CD4-positive, alpha-beta T cell (primary cell): ENCODE measurements around the gene MEDAG. TPM values are rescaled to one million over a fixed set of nuclear protein-coding genes. Genes with fewer than 3 reads are reported as not detected.

Source experiments
- ATAC-seq: fragments of 200-7000 bp; cut with Tn5 transposase; one replicate; pipeline ENCODE4 v1.10.0; 2022; ENCODE audit warnings: mild to moderate bottlenecking; ENCODE audit not compliant: poor library complexity
- CTCF ChIA-PET: fragments of 350-600 bp; sonication (Branson Sonifier 250); formaldehyde crosslinking; loops from one replicate; lab custom pipeline; 2021; ENCODE audit warnings: antibody characterized with exemption, inconsistent platforms; lab: Charles Lee
- POLR2A ChIA-PET: fragments of 350-600 bp; sonication (Branson Sonifier 250); formaldehyde crosslinking; loops from one replicate; lab custom pipeline; 2021; ENCODE audit warnings: antibody characterized with exemption, inconsistent platforms; lab: Charles Lee
- DNase-seq, 14 experiments: peaks; one replicate each; pipeline ENCODE4 v3.0.0-alpha.2; 2013 to 2020; ENCODE audit warnings: mixed read lengths in 2 of 14
- H3K27ac ChIP-seq, 2 donors: one replicate each; pipeline versions ENCODE4 v1.5.1 to v1.7.0; 2013; ENCODE audit warnings: low read length in 2 of 2, low read depth in 1 of 2, mild to moderate bottlenecking in 1 of 2
- H3K27me3 ChIP-seq, 2 experiments: 1 replicate in 1 of 2; 2 replicates in 1 of 2; pipeline versions ENCODE4 v1.6.1 to v1.7.0; 2013; ENCODE audit warnings: low read length in 2 of 2, control low read depth in 1 of 2, mild to moderate bottlenecking in 1 of 2, moderate library complexity in 1 of 2; ENCODE audit not compliant: insufficient read depth in 2 of 2, control insufficient read depth in 1 of 2
- H3K36me3 ChIP-seq: one replicate; pipeline ENCODE4 v1.6.1; 2013; ENCODE audit warnings: low read length, control low read depth; ENCODE audit not compliant: insufficient read depth
- H3K4me1 ChIP-seq: one replicate; pipeline ENCODE4 v1.6.1; 2013; ENCODE audit warnings: low read length, control low read depth; ENCODE audit not compliant: insufficient read depth
- H3K4me3 ChIP-seq: one replicate; pipeline ENCODE4 v1.5.1; 2013; ENCODE audit warnings: mild to moderate bottlenecking, low read length, moderate library complexity
- H3K9me3 ChIP-seq, 2 experiments: 1 replicate in 1 of 2; 2 replicates in 1 of 2; pipeline versions ENCODE4 v1.6.1 to v1.7.0; 2013; ENCODE audit warnings: low read length in 2 of 2, mild to moderate bottlenecking in 2 of 2, control low read depth in 1 of 2, moderate library complexity in 1 of 2; ENCODE audit not compliant: control insufficient read depth in 1 of 2, insufficient read depth in 1 of 2
- H3K27ac Mint-ChIP-seq: one replicate; pipeline ENCODE4 v1.8.0; 2020; ENCODE audit warnings: mixed read lengths
- H3K27me3 Mint-ChIP-seq: one replicate; pipeline ENCODE4 v1.8.0; 2021; ENCODE audit warnings: mixed read lengths
- H3K36me3 Mint-ChIP-seq: one replicate; pipeline ENCODE4 v1.8.0; 2021; ENCODE audit warnings: low read depth, mixed read lengths
- H3K4me1 Mint-ChIP-seq: one replicate; pipeline ENCODE4 v1.8.0; 2021; ENCODE audit warnings: low read depth, mixed read lengths
- H3K4me3 Mint-ChIP-seq: one replicate; pipeline ENCODE4 v1.8.0; 2020; ENCODE audit warnings: mild to moderate bottlenecking, mixed read lengths
- H3K9me3 Mint-ChIP-seq: one replicate; pipeline ENCODE4 v1.8.0; 2020; ENCODE audit warnings: mixed read lengths
- CTCF ChIP-seq: fragments of 200-600 bp; IDR thresholded peaks from one replicate; pipeline ENCODE4 v1.8.0; 2022; ENCODE audit warnings: antibody characterized with exemption, mild to moderate bottlenecking
- intact Hi-C, 2 experiments: fragments of 100-400 bp; cut with DNase I in 1 of 2; cut with micrococcal nuclease in 1 of 2; formaldehyde crosslinking; loops; one replicate each; pipeline versions ENCODE4 v1.15.1 to v1.9.0; 2023 to 2025; cut with DNase I, micrococcal nuclease
- total RNA-seq, 174 experiments: library from RNA in 2 of 174; stranded (reverse) in 2 of 174; gene quantifications; one replicate each; pipeline ENCODE4 v1.2.3 and lab custom pipeline; 2021 to 2026

MEDAG gene
- total RNA-seq, 2 experiments from 2014 or later, result not detected

DNA sequence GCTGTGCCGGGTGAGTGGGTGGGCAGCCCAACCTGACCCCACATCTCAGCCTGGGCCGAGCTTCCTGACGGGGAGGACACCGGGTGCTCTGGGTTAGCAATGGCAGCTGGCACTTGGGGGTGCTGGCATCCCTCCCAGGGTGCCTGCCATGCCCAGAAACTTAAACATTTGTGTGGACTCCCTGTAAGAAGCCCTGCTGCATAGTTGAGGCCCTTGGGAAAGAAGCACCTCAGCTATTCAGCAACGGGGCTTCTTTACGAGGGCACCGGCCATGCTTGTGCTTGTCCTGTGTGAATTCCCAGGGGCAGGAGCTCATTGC lies 33.8 kb upstream of the MEDAG start:
- no peaks in the 10 kb centered on the region for H3K4me1 Mint-ChIP-seq

GRCh38 chr13:30872685-30873461 lies 33.2 kb upstream of the MEDAG start:
- no peak overlapping the region for H3K27ac Mint-ChIP-seq
- no peak overlapping the region for H3K4me3 Mint-ChIP-seq
- intact Hi-C loops, result no loop called here
- no peaks in the 10 kb centered on the region for H3K4me1 ChIP-seq
- no peak overlapping the region for H3K27ac ChIP-seq
- ATAC-seq (no peak), DNase-seq (peak in 2 of 14 experiments; percentile 6 to 16)
- no peaks in the 10 kb centered on the region for H3K36me3 Mint-ChIP-seq
- no peaks in the 10 kb centered on the region for H3K9me3 Mint-ChIP-seq
- no peaks in the 10 kb centered on the region for H3K4me1 Mint-ChIP-seq
- no peaks in the 10 kb centered on the region for H3K36me3 ChIP-seq
- no peaks in the 10 kb centered on the region for H3K9me3 ChIP-seq
- ChIA-PET CTCF (no interaction called here), POLR2A (no interaction called here)
- peaks cover 20% of the 10 kb centered on the region for H3K27me3 Mint-ChIP-seq
- no peak overlapping the region for H3K4me3 ChIP-seq
- TF ChIP-seq CTCF, result no peak
- peaks cover 0 to 2% of the 10 kb centered on the region in 2 experiments for H3K27me3 ChIP-seq

More for the DNA sequence above, 33.8 kb upstream of the MEDAG start:
- Histone ChIP-seq H3K4me1 (no peaks in the 10 kb centered on the region), H3K9me3 (no peaks in the 10 kb centered on the region), H3K27ac (no peak overlapping the region), H3K36me3 (no peaks in the 10 kb centered on the region), H3K27me3 (peaks cover 0 to 2% of the 10 kb centered on the region in 2 experiments), H3K4me3 (no peak overlapping the region)
- H3K36me3 Mint-ChIP-seq, result no peaks in the 10 kb centered on the region
- TF ChIP-seq CTCF, result no peak
- no peak for DNase-seq
- H3K27me3 Mint-ChIP-seq, result peaks cover 20% of the 10 kb centered on the region
- CTCF ChIA-PET, result no interaction called here
- H3K9me3 Mint-ChIP-seq, result no peaks in the 10 kb centered on the region
- POLR2A ChIA-PET, result no interaction called here
- H3K27ac Mint-ChIP-seq, result no peak overlapping the region
- ATAC-seq, result no peak
- intact Hi-C loops, result no loop called here
- no peak overlapping the region for H3K4me3 Mint-ChIP-seq

- ChIA-PET POLR2A (no interaction called here), CTCF (no interaction called here)
- Mint-ChIP-seq H3K4me1 (no peaks in the 10 kb centered on the region), H3K27me3 (peaks cover 20% of the 10 kb centered on the region), H3K4me3 (no peak overlapping the region), H3K9me3 (no peaks in the 10 kb centered on the region), H3K27ac (no peak overlapping the region), H3K36me3 (no peaks in the 10 kb centered on the region)
- H3K27ac ChIP-seq, result no peak overlapping the region
- H3K36me3 ChIP-seq, result no peaks in the 10 kb centered on the region
- DNase-seq (no peak), ATAC-seq (no peak)
- peaks cover 0 to 2% of the 10 kb centered on the region in 2 experiments for H3K27me3 ChIP-seq
- intact Hi-C loops, result no loop called here
- no peaks in the 10 kb centered on the region for H3K4me1 ChIP-seq
- no peak for TF ChIP-seq CTCF
- no peaks in the 10 kb centered on the region for H3K9me3 ChIP-seq
- no peak overlapping the region for H3K4me3 ChIP-seq
Measured at GRCh38 chr13:30873499-30873898, 32.6 kb upstream of the MEDAG start.
